GM19463 (cell line): ENCODE data around the gene DLX4.

Experiments used
- ATAC-seq: cut with Tn5 transposase; IDR thresholded peaks from one replicate; pipeline ENCODE4 v1.9.1; 2021; ENCODE audit warnings: mild to moderate bottlenecking, moderate library complexity; ENCODE audit not compliant: unreplicated experiment

Gene DLX4

GRCh38 chr17:49946964-49947584 lies 21.9 kb upstream of the DLX4 start:
- no peak for ATAC-seq

GRCh38 chr17:49949634-49950033 lies 19.4 kb upstream of the DLX4 start:
- no peak for ATAC-seq

DNA sequence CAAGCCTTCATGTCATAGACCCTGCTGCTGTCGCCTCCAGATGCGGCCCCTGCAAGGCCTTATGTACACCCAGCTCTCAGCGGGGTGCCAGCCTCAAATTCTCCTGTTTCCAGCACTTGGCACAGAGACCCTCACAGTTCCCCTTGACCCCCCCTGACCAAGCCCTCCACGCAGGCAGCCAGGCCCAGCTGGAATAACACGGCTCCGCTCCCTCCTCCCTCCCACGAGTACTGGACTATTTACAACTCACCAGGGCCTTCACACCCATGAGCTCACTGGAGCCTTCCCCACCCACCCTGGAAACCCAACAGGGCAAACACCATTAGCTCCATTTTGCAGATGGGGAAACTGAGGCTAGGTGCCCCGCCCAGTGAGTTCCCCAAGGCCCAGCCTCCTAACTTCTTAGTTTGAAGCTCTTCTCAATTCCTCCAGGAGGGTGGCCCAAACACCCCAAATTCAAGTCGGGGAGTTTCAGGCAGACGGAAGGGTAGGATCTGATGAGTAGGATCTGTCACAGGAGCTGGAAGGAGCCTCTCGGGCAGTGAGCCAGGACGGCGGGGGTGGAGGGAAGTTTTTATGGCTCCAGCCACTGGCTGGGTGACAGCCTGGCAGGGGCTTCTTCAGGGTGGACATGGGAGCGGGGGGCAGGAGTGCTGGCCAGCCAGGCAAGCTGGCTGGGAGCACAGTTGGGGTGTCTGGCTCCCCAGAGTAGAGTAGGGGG lies 17.5 kb upstream of the DLX4 start:
- ATAC-seq: no peak

- ATAC-seq: no peak
These were observed 16.6 kb upstream of the DLX4 start for GRCh38 chr17:49952209-49952911.

DNA sequence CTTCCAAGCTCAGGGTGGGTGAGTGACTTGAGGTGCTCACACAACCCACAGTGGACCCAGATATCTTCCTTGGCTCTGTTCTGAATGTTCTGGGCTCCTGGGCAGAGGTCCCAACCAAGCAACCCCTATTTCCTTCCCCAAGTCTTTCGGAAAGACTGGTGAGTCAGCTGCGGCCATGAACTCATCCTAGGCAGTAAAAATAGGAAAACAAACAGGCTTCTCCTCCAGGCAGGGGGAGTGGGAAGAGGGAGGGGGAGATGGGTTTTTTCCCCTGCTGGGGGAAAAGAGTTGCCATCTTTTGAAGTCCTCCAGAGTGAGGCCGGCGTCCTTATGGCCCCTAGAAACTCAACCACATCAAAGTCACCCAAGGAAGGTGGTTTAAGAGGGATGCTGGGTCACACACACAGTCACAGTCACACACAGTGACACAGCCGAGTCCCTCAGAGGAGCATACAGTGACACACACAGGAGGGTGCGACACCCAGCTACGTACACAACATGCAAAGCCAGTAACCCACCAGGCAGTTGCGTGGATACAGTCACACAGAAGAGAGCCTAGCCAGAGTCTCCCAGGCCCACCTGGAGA lies 16.0 kb upstream of the DLX4 start:
- no peak for ATAC-seq

- no peak for ATAC-seq
These were observed 13.8 kb upstream of the DLX4 start for GRCh38 chr17:49955157-49955556.

GRCh38 chr17:49956780-49957179 lies 12.2 kb upstream of the DLX4 start:
- no peak for ATAC-seq

DNA sequence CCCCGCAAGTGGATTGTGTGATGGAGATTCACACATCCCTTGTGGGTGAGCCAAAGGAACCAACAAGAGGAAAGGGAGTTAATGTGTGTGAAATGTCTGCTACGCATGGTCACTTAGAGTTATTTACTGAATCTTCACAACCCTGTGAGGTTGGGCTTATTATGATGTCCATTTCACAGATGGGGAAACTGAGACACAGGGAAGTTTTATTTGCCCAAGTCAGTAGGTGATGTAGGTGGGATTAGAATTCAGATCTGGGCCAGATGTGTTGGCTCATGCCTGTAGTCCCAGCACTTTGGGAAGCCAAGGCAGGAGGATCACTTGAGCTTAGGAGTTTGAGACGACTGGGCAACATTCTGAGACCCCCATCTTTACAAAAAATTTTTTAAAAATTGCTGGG lies 11.6 kb upstream of the DLX4 start:
- no peak for ATAC-seq

DNA sequence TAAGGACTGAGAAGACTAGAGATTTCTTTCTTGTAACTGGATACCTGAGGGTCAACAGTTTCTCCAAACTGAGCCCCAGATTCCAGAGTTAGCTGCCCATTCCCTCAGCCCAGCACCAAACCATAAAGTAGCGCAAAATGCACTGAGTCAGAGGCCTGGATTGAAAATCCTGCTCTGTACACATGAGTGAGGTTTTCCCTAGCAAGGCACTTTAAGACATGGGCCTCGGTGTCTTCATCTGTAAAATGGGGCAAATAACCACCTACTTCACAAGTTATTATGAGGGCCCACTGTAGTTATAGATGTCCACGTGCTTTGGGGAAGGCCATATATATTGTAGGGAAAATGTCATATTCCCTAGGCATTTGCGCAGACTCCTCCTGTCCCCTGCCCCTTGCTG lies 10.3 kb upstream of the DLX4 start:
- no peak for ATAC-seq

DNA sequence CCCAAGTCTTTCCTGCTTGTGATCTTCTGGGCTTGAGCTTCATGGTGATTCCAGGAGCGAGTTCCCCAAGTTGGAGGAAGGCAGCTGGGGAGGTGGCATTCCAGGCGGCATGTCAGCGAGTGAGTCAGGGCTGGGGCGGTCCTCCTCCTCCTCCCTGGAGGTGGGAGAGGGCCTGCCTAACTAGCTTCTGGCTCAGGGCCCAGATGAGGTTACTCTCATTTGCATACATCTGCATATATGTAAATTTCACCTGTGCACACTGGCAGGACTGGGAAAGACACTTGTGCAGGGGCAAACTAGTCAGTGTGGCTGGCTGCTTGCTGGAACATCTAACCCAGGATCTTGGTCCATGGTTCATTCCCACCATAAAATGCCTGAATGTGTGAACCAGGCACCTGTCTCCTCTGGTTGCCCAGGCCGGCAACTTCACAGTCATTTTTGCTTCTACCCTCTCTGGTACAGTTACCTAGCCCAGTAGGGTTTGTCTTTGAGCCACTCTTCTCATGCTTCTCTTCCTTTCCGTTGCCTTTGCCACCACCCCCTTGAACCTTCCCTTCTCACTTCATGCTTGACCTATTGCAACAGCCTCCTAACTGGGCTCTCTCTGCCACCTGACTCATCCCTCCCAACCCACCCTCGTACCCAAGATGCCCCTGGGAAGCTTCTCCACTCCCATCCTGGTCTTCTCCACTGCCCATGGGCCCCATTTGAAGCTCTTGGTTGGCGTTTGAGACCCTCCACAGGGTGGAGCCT lies 9.6 kb upstream of the DLX4 start:
- no peak for ATAC-seq

DNA sequence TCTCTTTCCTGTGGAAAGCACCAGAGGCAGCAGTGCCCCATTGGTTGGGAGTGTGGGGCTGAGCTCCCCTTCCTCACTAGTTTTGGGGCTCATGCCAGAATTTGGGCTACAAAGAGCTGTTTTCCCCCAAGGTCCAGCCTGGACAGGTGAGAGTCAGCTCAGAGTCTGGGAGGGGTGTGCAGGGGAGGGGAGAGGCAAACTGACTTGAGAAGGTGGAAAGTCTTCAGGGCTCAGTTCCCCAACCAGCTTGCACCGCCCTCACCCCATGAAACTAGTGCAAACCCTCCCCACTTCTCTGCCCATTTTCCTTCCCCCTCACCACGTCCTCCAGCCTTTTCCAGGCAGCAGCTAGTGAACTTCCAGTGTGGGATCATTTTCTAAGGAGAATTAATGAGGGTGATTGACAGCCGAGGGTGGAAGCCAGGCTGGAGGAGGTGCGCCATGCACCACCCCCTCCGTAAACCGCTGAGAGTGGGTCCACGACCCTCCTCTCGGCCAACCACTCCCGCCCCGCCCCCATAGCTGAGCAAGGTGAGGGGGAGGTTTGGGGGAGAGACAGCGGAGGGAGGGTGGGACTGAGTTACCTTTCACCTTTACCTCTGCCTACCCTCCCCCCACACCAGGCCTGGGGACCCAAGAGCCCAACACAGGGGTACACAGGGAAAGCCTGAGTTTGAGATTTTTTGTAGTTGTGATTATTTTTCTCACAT lies 6.2 kb upstream of the DLX4 start:
- ATAC-seq: no peak

- ATAC-seq: no peak
These were observed 5.7 kb upstream of the DLX4 start for GRCh38 chr17:49963309-49963625.

DNA sequence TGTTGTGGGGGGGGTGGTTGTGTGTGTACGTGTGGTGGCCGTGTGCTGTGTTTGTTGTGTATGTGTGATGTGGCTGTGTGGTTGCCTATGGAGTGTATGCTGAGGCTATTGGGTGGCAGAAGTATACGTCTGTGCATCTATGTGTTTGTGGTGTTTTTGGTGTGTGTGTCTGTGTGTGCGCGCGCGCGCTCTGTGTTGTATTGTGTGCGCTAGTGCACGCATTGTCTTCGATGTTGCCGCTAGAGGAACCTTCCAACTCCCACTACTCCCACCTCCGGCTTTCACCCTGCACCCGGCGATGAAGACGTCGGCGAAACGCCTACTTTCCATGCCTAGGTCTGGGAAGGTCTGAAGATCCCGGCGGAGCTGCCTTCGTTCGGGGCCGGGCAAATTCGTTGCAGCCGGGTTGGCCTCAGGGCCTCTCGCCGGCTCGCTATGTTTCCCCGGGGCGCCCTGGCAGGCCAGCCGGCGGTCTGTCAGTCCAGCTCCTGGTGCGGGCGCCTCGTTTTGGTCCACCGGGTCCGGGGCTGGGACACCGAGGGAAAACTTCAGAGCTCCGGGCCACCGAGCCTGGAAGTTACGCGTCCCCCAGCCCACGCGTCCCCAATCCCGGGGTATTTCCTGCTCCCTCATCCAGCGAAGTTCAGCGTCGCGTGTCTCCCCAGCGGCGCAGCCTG lies 5.2 kb upstream of the DLX4 start:
- no peak for ATAC-seq

GRCh38 chr17:49964303-49964768 lies 4.7 kb upstream of the DLX4 start:
- no peak for ATAC-seq

- ATAC-seq: no peak
These were observed 4.0 kb upstream of the DLX4 start for GRCh38 chr17:49964769-49965523.

- ATAC-seq: no peak
These were observed 3.5 kb upstream of the DLX4 start for GRCh38 chr17:49965524-49965909.

- ATAC-seq: no peak
These were observed 2.2 kb upstream of the DLX4 start for GRCh38 chr17:49966767-49967166.

GRCh38 chr17:49967205-49967604 lies 1.8 kb upstream of the DLX4 start:
- ATAC-seq: no peak
